Gastrocnemius medialis (tissue), 4 donors: ENCODE results near the gene THSD7A.

Experiments
- CTCF ChIP-seq, 5 experiments: fragments of 450-650 bp in 3 of 5; fragments of 200-600 bp in 2 of 5; sonication (generic) in 2 of 5; IDR thresholded peaks in 4 of 5; conservative IDR thresholded peaks in 1 of 5; 1 replicate in 4 of 5; 2 replicates in 1 of 5; pipeline ENCODE4 v1.5.1; 2016 to 2019; ENCODE audit warnings: antibody characterized with exemption in 5 of 5, mild to moderate bottlenecking in 3 of 5, moderate library complexity in 3 of 5
- POLR2A ChIP-seq, 2 donors: fragments of 450-650 bp; IDR thresholded peaks; one replicate each; pipeline ENCODE4 v1.6.1; 2017; ENCODE audit warnings: antibody characterized with exemption in 2 of 2, mild to moderate bottlenecking in 2 of 2, moderate library complexity in 2 of 2

GRCh38 chr7:11779864-11780674, 51.9 kb downstream of the THSD7A start:
- TF ChIP-seq CTCF (IDR thresholded peaks at IDR 0.05 in 4 of 5, conservative IDR thresholded peaks at IDR 0.05 in 1 of 5) (no peak), POLR2A (IDR thresholded peaks at IDR 0.05) (no peak)
